GM18867 (cell line): ENCODE results near the gene UAP1L1.
"Not testable (repeated sequence)": the region's sequence is repeated elsewhere in the genome, so short reads cannot be mapped to it uniquely, and the experiment has no call there.

Experiments
- ATAC-seq: cut with Tn5 transposase; IDR thresholded peaks from one replicate; pipeline ENCODE4 v1.9.1; 2021; ENCODE audit warnings: mild to moderate bottlenecking, moderate library complexity; ENCODE audit not compliant: unreplicated experiment

Gene UAP1L1

GRCh38 chr9:137077010-137077747 is at the start of gene UAP1L1:
UAP1L1 (plus strand) TSS chr9:137077517; CDS start chr9:137077533, 16 bp downstream.
- ATAC-seq: peak; percentile 54

- ATAC-seq: peak; percentile 34
Observed at GRCh38 chr9:137028263-137029057, 48.9 kb upstream of the UAP1L1 start.

- peak; percentile 32 for ATAC-seq
Observed at GRCh38 chr9:137029058-137029936, 48.0 kb upstream of the UAP1L1 start.

- ATAC-seq: no peak
Observed at GRCh38 chr9:137030006-137030405, 47.3 kb upstream of the UAP1L1 start.

GRCh38 chr9:137030538-137031527 is 46.5 kb upstream of the UAP1L1 start:
- ATAC-seq: no peak

- no peak for ATAC-seq
Observed at GRCh38 chr9:137031904-137032640, 45.2 kb upstream of the UAP1L1 start, which contains the start of gene FUT7. FUT7 (minus strand) TSS chr9:137032088; CDS start chr9:137031991, 97 bp downstream.

GRCh38 chr9:137032858-137033257 is 44.5 kb upstream of the UAP1L1 start:
- no peak for ATAC-seq

- ATAC-seq: not testable (repeated sequence)
Observed at GRCh38 chr9:137033481-137033880, 43.8 kb upstream of the UAP1L1 start.

- no peak for ATAC-seq
Observed at GRCh38 chr9:137034039-137034708, 43.1 kb upstream of the UAP1L1 start.

- ATAC-seq: peak; percentile 52
Observed at GRCh38 chr9:137034709-137035506, 42.4 kb upstream of the UAP1L1 start.

- no peak for ATAC-seq
Observed at GRCh38 chr9:137035507-137035834, 41.8 kb upstream of the UAP1L1 start.

GRCh38 chr9:137035937-137036336 is 41.4 kb upstream of the UAP1L1 start:
- no peak for ATAC-seq

- no peak for ATAC-seq
Observed at GRCh38 chr9:137037035-137037434, 40.3 kb upstream of the UAP1L1 start.

- no peak for ATAC-seq
Observed at GRCh38 chr9:137037483-137037882, 39.8 kb upstream of the UAP1L1 start.

GRCh38 chr9:137038916-137039315 is 38.4 kb upstream of the UAP1L1 start:
- ATAC-seq: no peak

GRCh38 chr9:137039611-137040366 is 37.5 kb upstream of the UAP1L1 start:
- no peak for ATAC-seq

- ATAC-seq: no peak
Observed at GRCh38 chr9:137040568-137040967, 36.7 kb upstream of the UAP1L1 start.
